Activated T-cell treated with anti-CD3 and anti-CD28 coated beads for 24 hours (primary cell): Measurements from ENCODE around the gene DTWD1.
"Not testable (repeated sequence)": the region's sequence is repeated elsewhere in the genome, so short reads cannot be mapped to it uniquely, and the experiment has no call there.

Source experiments
- DNase-seq: peaks from one replicate; pipeline ENCODE4 v3.0.0-alpha.2; 2020; ENCODE audit warnings: low read depth

The DTWD1 gene

DNA sequence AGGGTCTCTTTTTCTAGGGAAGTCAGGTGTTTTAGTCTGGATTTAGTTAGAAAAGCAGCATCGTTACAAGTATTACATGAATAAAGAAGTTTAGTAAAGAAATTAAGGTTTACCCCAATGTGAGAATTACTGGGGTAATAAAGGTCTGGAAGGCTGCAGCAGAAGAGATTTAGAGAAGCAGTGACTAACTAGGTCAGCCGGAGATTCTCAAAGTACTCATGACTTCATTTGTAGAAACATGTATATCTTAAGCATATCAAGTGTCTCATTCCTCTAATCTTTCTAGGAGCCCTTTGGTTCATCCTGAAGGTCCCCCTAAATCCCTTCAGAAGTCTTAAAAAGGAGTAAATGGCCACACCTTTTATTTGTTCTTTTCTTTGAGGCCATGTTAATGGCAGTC is 26.0 kb downstream of the DTWD1 start:
- no peak for DNase-seq

DNA sequence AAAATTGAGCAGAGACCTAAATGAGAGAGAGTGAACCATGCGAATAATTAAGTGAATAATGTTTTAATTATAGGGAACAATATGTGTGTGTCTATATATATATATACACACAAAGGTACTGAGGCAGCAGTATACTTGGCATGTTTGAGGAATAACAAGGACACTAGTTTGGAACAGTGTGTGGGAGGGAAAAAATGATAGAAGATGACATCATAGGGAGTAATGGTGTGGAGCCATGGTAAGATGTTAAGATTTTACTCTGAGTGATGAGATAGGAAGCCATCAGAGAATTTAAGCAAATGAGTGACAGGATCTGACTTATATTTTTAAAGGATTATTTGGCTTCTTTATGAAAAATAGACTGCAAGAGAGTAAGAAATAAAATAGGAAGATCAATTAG is 29.1 kb downstream of the DTWD1 start:
- DNase-seq = no peak

DNA sequence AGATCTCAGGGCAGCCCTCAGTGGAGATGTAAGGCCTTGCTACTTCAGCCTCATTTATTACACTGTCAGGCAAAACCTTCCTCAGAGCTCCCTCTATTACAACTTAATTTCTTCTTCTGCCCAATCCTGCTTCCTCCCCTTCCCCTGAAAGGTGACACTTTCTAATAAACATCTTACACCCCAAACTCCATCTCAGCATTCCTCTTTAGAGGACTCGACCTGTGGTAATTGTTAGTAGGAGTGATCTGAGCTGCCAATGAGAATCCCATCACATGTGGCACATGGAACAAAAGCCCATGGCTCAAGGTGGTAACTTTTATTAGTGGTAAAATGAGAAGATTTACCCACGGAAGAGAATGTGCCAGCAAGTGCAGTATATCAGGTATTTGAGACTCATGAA is 29.8 kb downstream of the DTWD1 start:
- DNase-seq = no peak

DNA sequence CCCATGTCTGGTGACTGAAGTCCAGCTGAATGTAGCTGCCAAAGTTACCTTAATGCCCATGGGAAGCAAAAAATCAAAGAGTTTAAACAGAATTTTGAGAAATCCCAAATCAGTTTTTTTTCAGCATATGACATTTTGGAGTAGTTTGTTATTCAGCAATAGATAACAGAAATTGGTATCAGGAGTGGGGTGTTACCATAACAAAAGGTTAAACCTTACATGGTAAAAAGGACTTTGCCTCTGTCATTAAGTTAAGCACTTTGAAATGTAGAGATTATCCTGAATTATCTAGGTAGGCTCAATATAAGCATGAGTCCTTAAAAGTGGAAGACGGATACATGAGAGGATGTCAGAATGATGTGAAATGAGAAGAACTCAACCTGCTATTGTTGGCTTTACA is 32.1 kb downstream of the DTWD1 start:
- DNase-seq = no peak

DNA sequence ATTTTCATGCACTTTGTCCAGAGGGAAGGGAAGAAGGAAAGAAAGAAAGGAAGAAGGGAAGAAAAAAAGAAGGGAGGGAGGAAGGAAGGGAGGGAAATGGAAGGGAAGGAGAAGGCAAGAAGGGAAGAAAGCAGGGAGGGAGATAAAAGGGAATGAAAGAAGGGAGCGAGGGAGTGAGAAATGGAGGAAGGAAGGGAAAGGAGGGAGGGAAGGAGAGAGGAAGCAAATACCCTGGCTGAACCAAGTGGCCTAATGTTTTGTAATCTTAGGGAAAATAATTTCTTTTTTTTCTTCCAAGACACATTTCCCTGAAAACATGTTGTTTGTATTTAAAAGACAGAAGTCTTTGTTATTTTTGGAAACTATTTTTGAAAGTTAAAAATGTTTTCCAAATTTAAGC is 35.9 kb downstream of the DTWD1 start:
- no peak for DNase-seq

DNA sequence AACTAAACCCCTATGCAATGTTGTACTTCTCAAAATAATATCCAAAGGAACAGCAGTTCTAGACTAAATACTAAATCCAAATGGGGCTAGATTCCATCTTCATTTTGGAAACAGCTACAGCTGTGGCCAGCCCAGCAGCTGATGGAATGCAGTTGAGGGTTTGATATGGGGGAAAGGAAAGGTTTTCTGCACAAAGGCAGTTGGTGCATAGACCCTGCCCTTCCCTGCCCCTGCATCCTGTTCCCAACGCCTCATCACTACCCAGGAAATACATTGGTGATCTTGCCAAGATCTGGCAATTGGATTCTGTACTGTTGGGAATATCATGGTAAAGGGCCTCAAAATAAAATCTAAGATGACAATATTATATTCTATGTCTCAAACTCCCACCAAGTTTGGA is 43.9 kb downstream of the DTWD1 start:
- DNase-seq = no peak

DNA sequence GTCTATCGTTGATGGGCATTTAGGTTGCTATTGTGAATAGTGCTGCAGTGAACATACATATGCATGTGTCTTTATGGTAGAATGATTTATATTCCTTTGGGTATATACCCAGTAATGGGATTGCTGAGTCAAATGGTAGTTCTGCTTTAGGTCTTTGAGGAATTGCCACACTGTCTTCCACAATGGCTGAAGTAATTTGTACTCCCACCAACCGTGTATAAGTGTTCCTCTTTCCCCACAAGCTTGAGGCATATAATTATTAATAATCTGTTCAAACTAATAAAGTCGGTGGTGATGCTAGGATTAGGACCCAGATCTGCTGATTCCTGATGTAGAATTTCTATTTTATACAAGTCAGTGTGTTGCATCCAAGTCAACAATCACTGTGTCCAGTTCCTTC is 45.6 kb downstream of the DTWD1 start:
- DNase-seq = not testable (repeated sequence)

DNA sequence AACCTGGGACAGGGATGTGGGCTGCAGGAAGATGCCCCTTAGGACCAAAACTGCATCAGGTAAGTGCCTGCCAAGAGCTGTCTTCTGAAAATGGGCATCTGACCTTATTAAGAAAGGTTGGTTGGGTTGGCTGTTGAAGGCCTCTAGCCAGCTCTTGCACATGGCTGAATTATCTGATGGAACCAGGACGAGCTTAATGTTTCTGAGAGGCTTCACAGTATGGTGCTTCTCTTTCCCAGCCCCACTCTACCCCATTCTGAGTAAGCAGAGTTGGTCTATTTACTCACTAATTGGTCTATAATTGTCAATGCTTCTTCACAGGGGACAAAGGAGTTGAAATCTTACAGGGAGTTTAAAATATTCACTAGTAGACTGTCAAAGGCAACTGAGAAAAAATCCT is 48.4 kb downstream of the DTWD1 start:
- no peak for DNase-seq

DNA sequence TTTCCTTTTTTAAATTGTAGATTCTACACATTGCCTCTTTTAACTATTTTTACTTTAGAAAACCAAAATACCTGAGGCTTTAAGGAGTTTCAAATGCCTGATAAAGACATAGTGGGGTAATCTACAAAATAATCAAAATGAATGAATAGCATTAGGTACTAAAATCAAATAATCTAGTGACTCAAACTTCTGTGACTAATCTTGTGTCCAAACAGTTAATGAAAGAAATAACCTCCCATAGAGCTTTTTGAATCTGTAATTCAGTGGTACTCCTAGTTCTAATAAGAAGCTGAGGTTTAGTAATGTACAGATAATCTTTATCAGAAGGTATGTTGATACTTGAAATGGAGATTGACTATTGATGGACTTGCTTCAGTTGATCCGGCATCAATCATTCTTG is 53.0 kb downstream of the DTWD1 start:
- no peak for DNase-seq

DNA sequence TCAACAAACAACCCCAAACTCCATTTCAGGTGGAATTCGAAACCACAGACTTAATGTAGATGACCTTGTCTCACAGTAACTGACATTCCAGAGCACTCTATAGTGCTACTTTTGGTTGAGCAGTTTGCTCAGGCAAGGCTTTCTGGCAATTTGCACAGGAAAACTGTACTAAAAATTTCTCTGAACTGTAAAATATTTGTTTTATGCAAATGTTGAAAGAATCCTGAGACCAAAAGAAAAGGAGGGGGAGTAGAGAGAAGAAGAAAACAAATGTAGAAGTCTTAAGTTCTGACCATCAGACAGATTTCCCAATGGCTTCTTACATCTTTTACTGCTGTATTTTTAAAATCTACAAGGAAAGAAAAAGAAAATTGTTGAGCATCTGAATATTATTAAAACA is 53.5 kb downstream of the DTWD1 start:
- DNase-seq = no peak

DNA sequence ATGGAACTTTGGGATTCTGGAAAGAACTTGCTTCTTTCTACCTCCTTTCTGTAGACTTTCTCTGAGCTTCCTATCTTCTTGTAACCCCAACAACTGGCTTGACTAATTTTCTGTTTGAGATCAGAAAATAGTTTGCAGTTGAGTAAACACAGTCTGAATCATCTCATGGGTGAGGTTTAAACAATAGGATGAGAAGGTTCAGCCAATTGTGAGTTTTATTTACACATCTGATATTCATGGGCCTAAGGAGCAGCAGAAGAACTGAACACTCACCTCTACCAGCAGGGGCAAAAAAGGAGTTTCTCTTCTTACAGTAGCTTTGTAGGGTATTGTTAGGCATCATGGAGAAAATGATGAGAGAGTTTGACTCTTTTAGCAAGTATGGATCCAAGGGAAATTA is 54.2 kb downstream of the DTWD1 start:
- DNase-seq = no peak

DNA sequence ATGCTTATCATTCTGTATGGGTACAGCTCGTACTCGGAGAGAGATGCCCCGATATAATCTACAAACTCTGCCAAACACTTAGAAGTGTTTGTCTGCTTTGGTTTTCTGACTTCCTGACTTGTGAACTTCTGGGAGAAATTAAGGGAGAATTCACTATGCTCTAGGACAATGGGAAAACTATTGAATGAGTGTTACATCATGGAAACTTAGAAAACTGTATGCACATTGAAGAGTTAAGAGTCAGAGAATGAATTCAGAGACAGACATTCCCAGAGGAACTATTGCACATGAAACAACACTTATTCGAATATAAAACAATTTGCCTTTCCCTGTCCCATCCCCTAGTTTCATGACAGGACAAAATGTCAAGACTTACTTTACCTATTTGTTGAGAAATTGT is 57.8 kb downstream of the DTWD1 start:
- DNase-seq = no peak

DNA sequence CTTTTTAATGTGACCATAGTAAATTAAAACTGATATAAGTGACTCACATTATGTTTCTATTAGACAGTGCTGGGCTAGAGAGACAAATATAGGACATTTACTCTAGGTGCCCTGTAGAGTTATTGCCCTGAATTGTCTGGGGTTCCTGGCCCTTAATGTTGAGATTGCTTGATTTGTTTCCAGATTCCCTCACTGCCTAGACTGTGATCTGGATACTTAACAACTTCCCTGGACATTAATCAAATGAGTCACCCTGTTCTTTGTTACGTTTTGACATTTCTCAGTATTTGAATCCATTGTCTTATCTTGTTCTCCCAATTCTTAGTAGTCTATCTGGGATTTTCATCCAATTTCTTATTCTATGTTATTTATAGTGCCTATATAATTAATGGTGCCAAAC is 65.8 kb downstream of the DTWD1 start:
- no peak for DNase-seq

DNA sequence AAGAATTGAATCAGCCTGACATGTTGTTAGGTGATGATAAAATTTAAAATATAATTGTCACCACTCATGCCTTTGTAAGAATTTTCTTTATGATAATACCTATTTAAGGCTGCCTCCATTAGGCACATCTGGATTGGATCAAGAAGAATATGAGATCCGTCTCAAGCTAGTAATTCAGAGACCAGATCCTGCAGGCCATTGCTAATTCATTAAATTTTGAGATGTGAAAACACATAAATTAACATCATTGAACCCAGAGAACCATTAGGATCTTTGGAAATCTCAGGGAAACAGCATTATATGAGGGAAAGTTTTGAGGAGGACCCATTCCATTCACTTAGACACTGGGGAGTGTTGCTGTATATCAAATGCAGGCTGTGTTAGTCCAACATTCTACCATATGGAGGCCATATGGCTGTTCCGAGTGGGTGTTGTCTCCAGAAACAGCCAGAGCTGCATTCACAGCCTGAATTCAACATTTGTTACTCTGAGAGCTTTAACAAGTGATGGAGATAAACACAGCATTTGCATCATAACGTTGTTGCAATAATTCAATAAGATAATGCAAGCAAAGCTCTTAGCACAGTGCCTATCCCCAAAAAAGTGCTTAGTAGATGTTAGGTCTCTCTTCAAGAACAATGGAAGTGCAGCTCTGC is 67.4 kb downstream of the DTWD1 start:
- DNase-seq = no peak

DNA sequence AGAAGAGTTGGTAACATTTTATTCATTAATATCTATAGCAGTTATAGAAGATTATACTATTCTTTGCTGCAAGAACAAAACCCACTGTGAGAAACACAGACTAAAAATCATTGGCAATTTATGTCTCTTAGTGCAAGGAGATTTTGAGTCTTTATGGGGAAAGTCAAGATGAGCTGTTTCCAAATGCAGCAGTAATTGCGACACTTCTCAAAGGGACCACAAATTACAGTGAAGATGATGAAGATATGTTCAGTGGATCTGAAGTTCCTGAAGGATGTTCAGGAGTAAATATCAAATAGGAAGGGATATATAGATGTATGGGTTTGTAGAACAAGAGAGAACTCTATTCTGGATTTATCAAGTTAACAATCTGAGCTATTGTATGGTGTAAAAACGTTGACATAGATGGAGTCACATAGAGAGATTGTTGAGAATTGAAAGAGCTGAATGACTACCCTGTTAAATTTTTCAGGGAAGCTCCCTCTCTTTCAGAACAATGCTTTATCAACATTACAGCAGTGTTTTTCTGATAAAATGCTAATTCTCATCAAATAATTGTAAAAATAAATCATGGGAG is 71.8 kb downstream of the DTWD1 start:
- no peak for DNase-seq

DNA sequence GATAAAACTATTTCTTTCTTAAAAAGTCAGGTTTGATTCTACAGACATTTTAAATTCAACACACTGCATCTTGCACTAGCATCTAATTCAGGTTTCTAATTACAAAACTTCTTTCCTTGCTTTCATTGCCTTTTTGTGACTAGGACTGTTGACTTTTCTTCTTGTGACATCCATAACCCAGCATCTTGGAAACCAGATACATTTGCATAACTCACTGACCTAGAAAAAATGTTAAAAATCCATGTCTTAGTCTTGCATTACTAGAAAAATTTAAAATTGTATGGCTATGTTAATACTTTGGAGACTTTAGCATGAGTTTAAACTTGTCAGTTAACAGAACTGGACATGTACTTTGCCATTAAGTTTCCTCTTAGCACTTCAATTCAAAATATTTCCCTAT is 72.7 kb downstream of the DTWD1 start:
- DNase-seq = no peak

DNA sequence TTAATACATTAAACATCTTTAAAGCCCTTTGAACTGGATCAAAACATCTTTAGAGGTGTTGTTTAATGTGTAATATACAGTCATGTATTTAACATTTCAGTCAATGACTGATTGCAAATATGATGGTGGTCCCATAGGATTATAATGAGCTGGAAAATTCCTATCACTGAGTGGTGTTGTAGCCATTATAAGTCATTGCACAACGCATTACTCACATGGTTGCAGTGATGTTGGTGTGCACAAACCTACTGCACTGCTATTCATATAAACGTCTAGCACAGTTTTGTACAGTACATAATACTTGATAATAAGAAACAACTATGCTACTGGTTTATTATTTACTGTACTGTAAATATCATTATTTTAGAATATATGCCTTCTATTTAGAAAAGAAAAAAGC is 75.6 kb downstream of the DTWD1 start:
- DNase-seq = no peak

DNA sequence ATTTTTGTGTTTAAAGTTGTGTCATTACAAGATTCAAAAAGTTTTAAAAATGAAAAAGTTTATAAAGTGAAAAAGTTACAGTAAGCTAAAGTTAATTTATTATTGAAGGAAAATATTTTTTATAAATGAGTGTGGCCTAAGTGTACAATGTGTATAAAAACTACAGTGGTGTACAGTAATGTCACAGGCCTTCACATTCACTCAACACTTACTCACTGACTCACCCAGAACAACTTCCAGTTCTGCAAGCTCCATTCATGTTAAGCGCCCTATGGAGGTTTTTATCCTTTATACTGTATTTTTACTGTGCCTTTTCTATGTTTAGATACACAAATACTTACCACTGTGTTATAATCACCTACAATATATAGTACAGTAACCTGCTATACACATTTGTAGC is 76.3 kb downstream of the DTWD1 start:
- no peak for DNase-seq

DNA sequence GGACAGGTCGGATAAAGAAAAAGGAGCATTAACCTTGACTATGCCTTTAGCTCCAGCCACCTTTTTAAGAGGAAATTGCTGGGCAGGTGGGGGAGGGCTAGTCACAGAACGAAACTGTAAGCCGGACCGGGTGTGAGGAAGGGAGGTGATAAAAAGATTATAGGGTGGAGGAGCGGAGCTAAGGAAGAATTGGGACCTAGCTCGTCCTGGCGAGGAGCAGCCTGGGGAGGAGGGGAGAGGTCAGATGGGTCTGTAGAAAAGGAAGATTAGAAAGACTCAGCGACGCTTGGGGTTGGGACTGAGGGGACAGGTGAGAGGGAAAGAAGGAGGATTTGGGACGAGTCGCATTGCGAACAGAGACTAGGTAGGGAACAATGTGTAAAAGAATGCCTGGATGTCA is 82.1 kb downstream of the DTWD1 start:
- not testable (repeated sequence) for DNase-seq
